ENCODE measurements around the gene PDHX. TPM values are rescaled to one million over a fixed set of nuclear protein-coding genes. Genes with fewer than 3 reads are reported as not detected.

Gene PDHX
- total RNA-seq, 1 donor from 2014 or later, result 18.6 TPM

GRCh38 chr11:35009191-35009943, 92.9 kb downstream of the PDHX start:
- peaks cover 69% of the 10 kb centered on the region for H3K4me1 Mint-ChIP-seq
- CTCF ChIA-PET, result interaction anchor here (1.0 to 1.8 kb wide), 3 partner anchors 9 to 423 kb away, joined by 3 to 4 read pairs (median 3); no protein-coding TSS in a partner anchor
- ATAC-seq (ENCODE audit: low read depth) (no peak), DNase-seq (no peak)
- POLR2A ChIA-PET, result interaction anchor here (0.6 to 6.0 kb wide), 6 partner anchors 26 to 130 kb away, joined by 3 to 41 read pairs (median 4); partner anchors contain the start of gene CD44
- H3K27ac Mint-ChIP-seq, result no peak overlapping the region
- H3K4me3 Mint-ChIP-seq, result no peak overlapping the region
- no peaks in the 10 kb centered on the region for H3K27me3 Mint-ChIP-seq
- H3K36me3 Mint-ChIP-seq (ENCODE audit: low read depth), result no peaks in the 10 kb centered on the region
- intact Hi-C loops (cut with micrococcal nuclease), result no loop called here
- H3K9me3 Mint-ChIP-seq, result no peaks in the 10 kb centered on the region
- no peak for TF ChIP-seq CTCF (IDR thresholded peaks at IDR 0.05)

GRCh38 chr11:35009944-35010342, 93.5 kb downstream of the PDHX start:
- DNase-seq (no peak), ATAC-seq (ENCODE audit: low read depth) (no peak)
- intact Hi-C loops (cut with micrococcal nuclease), result no loop called here
- Mint-ChIP-seq H3K27me3 (no peaks in the 10 kb centered on the region), H3K27ac (no peak overlapping the region), H3K4me3 (no peak overlapping the region), H3K36me3 (ENCODE audit: low read depth) (no peaks in the 10 kb centered on the region), H3K9me3 (no peaks in the 10 kb centered on the region), H3K4me1 (peaks cover 67% of the 10 kb centered on the region)
- TF ChIP-seq CTCF (IDR thresholded peaks at IDR 0.05), result no peak
- ChIA-PET POLR2A (interaction anchor here (1.2 to 6.0 kb wide), 4 partner anchors 31 to 135 kb away, joined by 3 to 41 read pairs (median 4); partner anchors contain the start of gene CD44), CTCF (interaction anchor here (1.0 to 1.8 kb wide), 3 partner anchors 9 to 424 kb away, joined by 3 to 4 read pairs (median 3); no protein-coding TSS in a partner anchor)

- ATAC-seq (ENCODE audit: low read depth), result no peak
- no peak overlapping the region for H3K4me3 Mint-ChIP-seq
- no peak for TF ChIP-seq CTCF (IDR thresholded peaks at IDR 0.05)
- H3K9me3 Mint-ChIP-seq, result no peaks in the 10 kb centered on the region
- H3K27ac Mint-ChIP-seq, result no peak overlapping the region
- no peak for DNase-seq
- H3K4me1 Mint-ChIP-seq, result peaks cover 65% of the 10 kb centered on the region
- no peaks in the 10 kb centered on the region for H3K36me3 Mint-ChIP-seq (ENCODE audit: low read depth)
- CTCF ChIA-PET, result no interaction called here
- intact Hi-C loops (cut with micrococcal nuclease), result no loop called here
- no peaks in the 10 kb centered on the region for H3K27me3 Mint-ChIP-seq
- POLR2A ChIA-PET, result interaction anchor here (0.9 to 6.0 kb wide), 3 partner anchors 19 to 134 kb away, joined by 3 to 41 read pairs (median 4); partner anchors contain the start of gene CD44
These were observed 94.2 kb downstream of the PDHX start for GRCh38 chr11:35010654-35011053.

- no peak overlapping the region for H3K27ac Mint-ChIP-seq
- no peak for TF ChIP-seq CTCF (IDR thresholded peaks at IDR 0.05)
- POLR2A ChIA-PET, result interaction anchor here (0.9 to 6.0 kb wide), 4 partner anchors 19 to 133 kb away, joined by 3 to 41 read pairs (median 10); partner anchors contain the start of gene CD44
- no peaks in the 10 kb centered on the region for H3K36me3 Mint-ChIP-seq (ENCODE audit: low read depth)
- ATAC-seq (ENCODE audit: low read depth) (no peak), DNase-seq (no peak)
- peaks cover 60% of the 10 kb centered on the region for H3K4me1 Mint-ChIP-seq
- intact Hi-C loops (cut with micrococcal nuclease), result no loop called here
- no peaks in the 10 kb centered on the region for H3K9me3 Mint-ChIP-seq
- no peaks in the 10 kb centered on the region for H3K27me3 Mint-ChIP-seq
- CTCF ChIA-PET, result no interaction called here
- no peak overlapping the region for H3K4me3 Mint-ChIP-seq
These were observed 95.0 kb downstream of the PDHX start for GRCh38 chr11:35011389-35011788.

- ChIA-PET POLR2A (interaction anchor here (0.8 to 6.0 kb wide), 12 partner anchors 13 to 163 kb away, joined by 3 to 50 read pairs (median 9); partner anchors contain the start of gene CD44), CTCF (interaction anchor here (1.0 to 1.5 kb wide), 5 partner anchors 13 to 67 kb away, joined by 3 to 5 read pairs (median 3); no protein-coding TSS in a partner anchor)
- Mint-ChIP-seq H3K36me3 (ENCODE audit: low read depth) (no peaks in the 10 kb centered on the region), H3K27ac (peak overlapping the region; percentile 90), H3K4me1 (peaks cover 54% of the 10 kb centered on the region), H3K27me3 (no peaks in the 10 kb centered on the region), H3K4me3 (peak overlapping the region; percentile 65), H3K9me3 (no peaks in the 10 kb centered on the region)
- intact Hi-C loops (cut with micrococcal nuclease), result loop anchor here (1.0 to 2.0 kb wide), 4 partner anchors 13 to 129 kb away; no protein-coding TSS in a partner anchor
- no peak for TF ChIP-seq CTCF (IDR thresholded peaks at IDR 0.05)
- DNase-seq (no peak), ATAC-seq (ENCODE audit: low read depth) (peak; percentile 5)
These were observed 95.5 kb downstream of the PDHX start for GRCh38 chr11:35011944-35012343.

Data from activated B cell treated with CpG ODN at 0.5 μM for 24 hours (primary cell).